ENCODE results near the gene PITPNM2.

The PITPNM2 gene

GRCh38 chr12:123143736-123144461, 7.0 kb downstream of the PITPNM2 start:
- DNase-seq, result no peak

GRCh38 chr12:123142921-123143735, 7.8 kb downstream of the PITPNM2 start:
- no peak for DNase-seq

- DNase-seq, result no peak
These were observed 8.4 kb downstream of the PITPNM2 start for GRCh38 chr12:123142518-123142840.

DNA sequence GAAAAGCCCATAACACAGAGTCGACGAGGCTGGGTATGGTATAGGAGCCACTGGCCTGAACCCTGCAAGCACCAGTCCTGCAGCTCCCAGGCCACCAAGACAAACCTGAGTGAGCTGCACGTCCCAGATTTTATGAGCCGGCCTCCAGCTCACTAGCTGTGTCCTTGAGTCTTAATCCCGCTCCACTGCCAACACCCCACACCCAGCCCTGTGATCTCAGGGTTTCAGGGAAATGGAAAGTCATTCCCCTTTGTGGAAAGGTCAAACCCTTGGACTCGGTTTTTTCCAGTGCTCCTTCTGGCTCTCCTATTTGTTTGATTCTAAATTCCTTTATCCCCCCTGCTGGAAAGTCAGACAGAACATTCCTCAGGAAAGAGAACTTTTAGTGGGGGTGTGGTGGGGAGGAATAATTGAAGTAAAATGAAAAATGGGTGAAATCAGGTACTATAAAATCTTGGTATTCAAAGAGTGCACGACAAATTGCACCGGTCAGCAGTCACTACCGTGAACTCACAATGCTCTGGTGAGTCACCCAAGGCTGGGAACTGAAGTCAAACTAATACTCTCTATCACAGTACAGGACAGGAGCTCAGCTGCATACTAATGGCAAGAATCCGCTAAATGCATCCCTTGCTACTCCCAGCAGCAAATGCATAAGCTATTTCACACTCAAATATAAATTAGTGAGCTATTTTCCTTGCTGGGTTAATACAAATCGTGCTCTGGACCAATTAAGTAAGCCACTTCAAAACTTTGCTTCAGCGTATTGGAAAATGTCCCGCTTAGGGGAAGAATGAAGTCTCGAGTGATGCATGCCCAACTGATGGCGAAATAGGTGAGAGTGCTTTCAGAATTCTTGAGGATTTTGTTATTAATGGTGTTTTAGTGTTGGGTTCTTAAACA, 9.0 kb downstream of the PITPNM2 start:
- no peak for DNase-seq

DNA sequence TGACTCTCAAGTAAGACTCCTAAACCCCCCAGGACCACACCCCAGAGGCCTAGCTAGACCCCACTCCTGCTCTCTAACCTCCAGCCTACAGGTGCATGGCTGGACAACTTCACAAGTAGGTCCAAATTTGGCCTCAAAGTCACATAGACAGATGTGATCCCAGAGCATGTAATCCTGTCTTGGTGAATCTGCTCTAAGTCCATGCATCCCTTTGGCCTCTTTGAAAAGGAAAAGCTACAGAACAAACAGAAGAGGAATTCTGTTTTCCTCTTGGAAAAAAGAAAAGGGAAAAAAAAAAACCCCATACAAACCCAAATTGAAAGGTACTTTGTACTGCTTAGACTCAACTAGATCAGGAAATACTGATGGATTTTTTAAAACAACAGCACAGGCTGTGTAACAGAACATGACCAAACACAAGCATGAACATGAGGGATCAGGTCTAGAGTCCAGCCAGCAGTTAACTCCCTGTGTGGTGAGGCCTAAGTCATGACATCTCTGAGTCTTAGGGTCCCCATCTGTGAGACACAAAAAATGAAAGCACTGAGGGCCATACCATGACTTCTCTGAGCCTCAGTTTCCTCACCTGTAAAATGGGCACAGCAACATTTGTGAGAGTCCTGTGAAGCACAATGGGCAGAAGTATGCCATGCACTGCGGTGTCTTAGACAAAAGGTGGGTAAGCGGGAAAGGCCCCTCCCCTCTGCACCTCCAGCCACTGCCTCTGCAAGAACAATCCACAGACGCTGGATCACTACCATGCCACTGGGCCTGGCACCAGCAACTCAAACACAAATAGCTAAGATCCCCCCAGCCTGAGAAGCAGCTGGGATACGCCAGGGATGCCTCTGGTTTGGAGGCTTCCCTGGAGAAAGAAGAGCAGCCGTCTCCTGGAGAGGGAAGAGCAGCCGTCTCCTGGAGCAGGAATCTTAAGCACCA, 9.9 kb downstream of the PITPNM2 start:
- no peak for DNase-seq

GRCh38 chr12:123139926-123140675, 10.8 kb downstream of the PITPNM2 start:
- DNase-seq, result no peak

- DNase-seq, result no peak
These were observed 15.2 kb downstream of the PITPNM2 start for GRCh38 chr12:123135688-123136087.

GRCh38 chr12:123134826-123135225, 16.1 kb downstream of the PITPNM2 start:
- DNase-seq, result no peak

DNA sequence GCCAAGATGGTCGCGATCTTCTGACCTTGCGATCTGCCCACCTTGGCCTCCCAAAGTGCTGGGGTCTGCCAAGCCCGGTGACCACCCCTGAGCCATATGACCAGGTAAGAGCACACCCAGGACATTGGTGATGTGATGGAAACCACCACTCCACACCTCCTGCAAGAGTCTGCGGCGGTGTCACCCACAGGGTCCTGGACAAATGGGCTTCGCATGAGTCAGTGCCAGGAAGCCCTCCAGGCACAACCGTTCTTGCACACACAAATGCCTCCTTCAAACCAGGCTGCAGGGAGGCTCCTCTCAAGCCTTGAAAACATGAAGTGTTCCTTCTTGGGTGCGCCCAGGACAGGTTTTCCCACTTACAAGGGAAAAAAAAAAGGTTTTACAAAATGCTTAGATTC, 16.6 kb downstream of the PITPNM2 start:
- DNase-seq, result no peak

GRCh38 chr12:123133701-123134100, 17.2 kb downstream of the PITPNM2 start:
- DNase-seq, result no peak

GRCh38 chr12:123132951-123133619, 17.8 kb downstream of the PITPNM2 start:
- no peak for DNase-seq

GRCh38 chr12:123131879-123132402, 18.9 kb downstream of the PITPNM2 start:
- DNase-seq, result no peak

GRCh38 chr12:123131291-123131832, 19.5 kb downstream of the PITPNM2 start:
- DNase-seq, result no peak

- DNase-seq, result no peak
These were observed 21.3 kb downstream of the PITPNM2 start for GRCh38 chr12:123129621-123130020.

DNA sequence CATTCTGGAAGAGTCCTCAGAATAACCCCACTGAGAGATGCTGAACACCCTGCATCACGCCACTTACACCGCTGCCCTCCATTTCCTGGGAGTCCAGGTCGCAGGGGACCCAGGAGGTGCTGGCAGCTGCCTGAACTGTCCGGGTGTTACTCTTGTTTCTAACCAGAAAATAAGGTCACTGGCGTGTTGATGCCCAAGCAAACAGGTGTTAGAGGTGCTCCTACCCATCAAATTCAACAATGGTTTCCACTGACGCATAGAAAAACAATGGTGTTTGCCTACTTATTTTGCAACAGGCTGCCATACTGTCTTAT, 23.8 kb downstream of the PITPNM2 start:
- DNase-seq, result no peak

GRCh38 chr12:123126294-123127181, 24.4 kb downstream of the PITPNM2 start:
- DNase-seq, result no peak

- no peak for DNase-seq
These were observed 28.3 kb downstream of the PITPNM2 start for GRCh38 chr12:123122626-123123025.

- no peak for DNase-seq
These were observed 29.2 kb downstream of the PITPNM2 start for GRCh38 chr12:123121670-123122069.

DNA sequence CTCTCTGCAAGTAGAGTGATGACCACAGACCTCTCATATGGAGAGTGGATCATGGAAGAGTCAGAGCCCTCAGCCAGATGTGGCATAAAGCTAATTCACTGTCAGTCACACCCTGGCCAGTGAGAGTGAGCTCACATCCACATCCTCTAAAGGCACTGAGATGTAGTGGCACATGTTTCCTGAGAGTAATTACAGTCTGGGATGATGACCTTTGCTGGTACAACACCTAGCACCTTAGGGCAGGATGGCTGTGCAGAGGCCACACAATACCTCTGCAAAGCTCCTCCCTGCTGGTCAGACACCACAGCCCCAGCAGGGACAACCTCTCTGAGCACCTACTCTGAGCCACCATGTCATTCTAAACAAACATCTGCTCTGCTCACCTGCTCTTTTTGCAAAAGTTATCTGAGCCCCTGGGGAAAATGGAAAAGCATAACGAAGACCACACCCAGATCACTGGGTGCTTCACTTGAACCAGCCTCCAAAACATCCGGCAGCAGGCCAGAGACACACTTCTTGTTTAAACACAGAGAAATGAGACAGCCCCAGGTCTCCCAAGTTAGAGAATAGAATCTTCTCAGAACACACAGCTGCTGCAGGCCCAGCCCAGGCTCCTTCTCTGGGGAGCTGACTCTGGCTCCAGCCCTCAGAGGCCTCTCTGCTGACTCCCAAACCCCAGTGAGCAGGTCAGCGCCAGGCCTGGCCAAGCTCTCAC, 30.3 kb downstream of the PITPNM2 start:
- DNase-seq, result no peak
